Stimulated activated CD4-positive, alpha-beta T cell treated with anti-CD3 and anti-CD28 coated beads, Interleukin-2, amount 100 ng/mL, for 4 hours (primary cell): ENCODE measurements around the gene PDE10A.

Experiments used
- DNase-seq: peaks from one replicate; pipeline ENCODE4 v3.0.0-alpha.2; 2020; ENCODE audit warnings: low read depth

The PDE10A gene

DNA sequence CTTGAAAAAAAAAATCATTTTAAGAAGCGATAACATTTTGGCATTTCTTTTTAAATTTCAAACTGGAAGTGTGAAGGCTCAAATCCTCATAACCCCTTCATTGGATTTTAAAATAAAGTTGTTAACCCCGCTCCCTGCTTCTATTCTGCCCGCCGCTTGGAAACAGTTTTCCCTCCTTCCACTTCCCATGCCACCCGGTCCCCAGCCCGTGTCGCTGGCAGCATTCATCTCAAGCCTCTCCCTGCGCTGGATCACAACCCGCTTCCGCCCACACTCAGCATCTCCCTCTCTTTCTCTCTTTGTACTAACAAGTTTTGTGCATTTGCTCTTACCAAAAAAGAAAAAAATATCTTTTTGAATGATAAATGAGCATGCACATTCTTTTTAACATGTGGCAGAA is 15.4 kb upstream of the PDE10A start:
- no peak for DNase-seq

DNA sequence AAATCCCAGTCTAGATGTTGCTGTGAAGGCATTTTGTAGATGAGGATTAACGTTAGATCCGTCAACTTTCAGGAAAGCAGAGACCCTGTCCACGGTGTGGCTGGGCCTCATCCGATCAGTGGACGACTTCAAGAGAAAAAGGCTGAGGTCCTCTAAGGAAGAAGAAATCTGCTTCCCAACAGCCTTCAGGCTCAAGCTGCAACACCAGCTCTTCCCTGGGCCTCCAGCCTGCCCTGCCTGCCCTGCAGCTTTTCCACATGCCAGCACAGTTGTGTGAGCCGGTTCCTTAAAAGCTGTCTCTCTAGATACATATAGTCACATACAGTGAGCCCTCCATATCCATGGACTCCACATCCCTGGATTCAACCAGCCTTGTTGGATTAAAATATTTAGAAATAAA is 14.1 kb upstream of the PDE10A start:
- no peak for DNase-seq

DNA sequence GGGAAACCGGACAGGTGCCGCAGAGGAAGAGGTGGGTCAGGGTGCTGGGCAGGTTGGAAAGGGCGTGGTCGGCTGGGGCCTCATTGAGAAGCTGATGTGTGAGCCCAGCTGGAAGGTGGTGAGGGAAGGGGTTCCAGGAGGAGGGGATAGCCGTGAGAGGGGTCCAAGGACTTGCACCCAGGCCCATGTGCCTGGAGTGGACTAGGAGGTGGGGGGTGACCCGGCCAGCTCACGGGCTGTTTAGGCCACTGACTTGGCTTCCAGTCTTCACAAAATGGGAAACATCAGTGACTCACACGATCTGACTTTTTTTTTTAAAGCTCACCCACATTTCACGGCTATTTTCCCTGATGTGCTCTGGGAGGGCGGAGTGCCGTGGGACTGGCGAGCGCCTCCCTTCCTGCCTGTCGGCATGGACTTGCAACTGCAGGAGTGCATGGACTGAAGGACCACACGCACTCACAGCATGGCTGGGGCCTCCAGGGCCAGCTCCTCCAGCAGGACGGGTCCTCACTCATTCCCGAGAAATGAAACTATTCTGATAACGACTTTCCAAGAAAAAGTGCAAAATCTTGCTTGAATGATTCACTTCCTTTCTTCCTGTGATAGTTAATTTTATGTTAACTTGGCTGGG is 13.5 kb upstream of the PDE10A start:
- no peak for DNase-seq

DNA sequence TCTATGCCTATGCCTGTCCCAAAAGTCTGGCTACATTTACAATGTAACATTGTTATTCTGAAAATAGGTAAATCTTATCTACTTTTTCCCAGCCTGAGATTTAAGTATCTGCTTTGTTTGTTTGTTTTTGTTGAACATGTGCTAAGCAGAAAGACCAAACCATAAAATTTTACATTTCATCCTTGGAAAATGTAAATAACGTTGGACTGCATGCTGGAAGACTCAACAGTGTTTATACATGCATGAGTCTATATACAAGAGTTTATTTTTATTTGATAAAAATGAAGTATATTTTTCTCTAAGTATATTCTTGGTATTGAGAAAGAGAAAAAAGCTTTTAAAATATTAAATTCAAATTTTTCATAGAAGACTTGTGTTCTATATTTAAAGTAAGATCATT is 12.1 kb upstream of the PDE10A start:
- DNase-seq: no peak

DNA sequence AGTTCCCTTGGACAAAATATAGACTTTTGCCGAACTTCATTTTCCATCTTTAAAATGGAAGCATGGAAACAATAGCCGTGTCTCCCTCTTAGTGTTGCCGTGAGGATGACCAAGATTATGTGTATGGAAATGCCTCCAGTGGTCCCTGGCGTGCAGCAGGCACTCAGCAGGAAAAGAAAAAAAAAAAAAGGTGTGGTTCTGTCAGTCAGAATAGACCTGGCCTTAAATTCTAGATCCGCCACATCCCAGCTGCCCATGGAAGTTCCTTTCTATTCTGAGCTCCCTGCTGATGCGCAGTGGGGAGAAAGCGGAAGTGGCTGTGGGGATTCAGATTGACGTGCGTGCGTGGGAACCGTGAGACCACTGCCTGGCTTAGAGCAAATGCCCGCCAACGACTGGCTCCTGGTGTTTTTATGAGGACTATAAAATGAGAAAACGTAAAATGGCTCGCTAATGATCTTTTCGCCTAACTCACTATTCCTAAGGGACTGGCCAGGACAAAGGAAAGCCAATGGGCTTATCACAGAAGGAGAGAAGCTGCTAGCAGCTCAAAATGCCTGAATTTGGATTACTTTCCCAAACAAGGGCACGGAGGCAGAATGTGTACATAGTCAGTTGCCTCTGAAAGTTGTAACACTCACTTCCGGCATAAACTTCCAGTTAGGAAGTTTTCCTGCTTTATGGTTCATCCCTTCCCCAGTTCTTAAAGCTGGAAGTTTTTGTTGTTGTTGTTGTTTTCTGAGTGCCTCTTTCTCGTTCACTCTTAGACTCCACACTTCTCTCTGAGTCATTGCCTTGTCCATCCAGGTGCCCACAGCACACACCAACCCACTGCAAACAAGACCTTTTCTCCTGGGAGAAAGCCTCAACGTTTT is 11.4 kb upstream of the PDE10A start:
- DNase-seq: no peak

DNA sequence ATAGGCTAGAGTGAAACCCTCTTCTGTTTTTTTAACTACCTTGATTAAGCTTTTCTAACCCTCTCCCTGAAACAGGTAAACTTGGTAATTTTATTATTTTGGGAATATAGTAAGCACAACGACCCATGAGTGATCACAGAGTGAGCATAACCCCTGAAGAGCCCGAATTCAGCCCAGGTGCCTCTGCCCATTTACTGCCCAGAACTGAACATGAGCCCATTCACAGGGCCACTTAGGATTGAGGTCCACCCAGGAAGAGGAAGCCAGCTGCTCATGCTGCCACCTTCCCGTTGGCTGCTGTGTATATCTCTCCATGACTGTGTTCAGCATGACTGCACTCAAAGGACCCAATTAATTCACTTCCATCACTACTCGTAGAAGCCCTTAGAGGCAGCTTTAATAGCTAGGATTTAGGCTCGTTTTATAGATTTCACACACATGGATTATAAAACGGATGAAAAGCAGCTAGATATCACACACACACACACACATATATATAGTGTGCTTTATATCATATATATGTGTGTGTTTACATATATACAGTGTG is 8.3 kb upstream of the PDE10A start:
- DNase-seq: no peak

DNA sequence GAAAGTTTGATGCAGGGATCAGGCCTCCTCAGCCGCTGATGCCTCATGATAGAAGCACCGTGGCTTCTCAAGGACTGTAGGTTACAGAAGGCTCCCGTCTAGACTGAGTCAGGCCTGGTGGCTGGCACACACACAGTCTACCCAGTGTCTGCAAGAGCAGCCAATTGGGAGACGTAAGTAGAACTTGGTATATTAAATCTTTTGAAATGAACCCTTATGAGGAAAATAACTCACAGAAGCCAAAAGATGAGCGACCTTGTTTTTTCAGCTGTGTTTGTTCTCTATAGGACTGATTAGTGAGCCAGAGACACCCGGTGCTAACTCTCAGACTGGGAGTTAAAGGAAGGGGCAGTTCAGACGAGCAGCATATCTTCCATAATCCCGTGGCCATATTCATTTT is 5.9 kb upstream of the PDE10A start:
- DNase-seq: no peak

DNA sequence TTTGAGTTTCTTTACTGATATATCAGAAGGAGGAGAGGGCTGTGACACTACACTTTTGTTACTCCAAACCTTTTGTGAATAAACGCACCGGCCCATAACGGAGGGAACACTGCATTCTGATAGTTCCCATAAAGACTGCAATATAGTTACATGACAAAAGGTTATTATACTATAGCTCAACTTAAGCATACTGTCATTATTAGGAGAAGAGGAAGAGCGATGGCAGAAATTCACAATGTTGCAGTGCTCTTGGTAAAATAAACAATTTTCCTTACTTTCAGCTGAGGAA is 2.3 kb upstream of the PDE10A start:
- DNase-seq: no peak

DNA sequence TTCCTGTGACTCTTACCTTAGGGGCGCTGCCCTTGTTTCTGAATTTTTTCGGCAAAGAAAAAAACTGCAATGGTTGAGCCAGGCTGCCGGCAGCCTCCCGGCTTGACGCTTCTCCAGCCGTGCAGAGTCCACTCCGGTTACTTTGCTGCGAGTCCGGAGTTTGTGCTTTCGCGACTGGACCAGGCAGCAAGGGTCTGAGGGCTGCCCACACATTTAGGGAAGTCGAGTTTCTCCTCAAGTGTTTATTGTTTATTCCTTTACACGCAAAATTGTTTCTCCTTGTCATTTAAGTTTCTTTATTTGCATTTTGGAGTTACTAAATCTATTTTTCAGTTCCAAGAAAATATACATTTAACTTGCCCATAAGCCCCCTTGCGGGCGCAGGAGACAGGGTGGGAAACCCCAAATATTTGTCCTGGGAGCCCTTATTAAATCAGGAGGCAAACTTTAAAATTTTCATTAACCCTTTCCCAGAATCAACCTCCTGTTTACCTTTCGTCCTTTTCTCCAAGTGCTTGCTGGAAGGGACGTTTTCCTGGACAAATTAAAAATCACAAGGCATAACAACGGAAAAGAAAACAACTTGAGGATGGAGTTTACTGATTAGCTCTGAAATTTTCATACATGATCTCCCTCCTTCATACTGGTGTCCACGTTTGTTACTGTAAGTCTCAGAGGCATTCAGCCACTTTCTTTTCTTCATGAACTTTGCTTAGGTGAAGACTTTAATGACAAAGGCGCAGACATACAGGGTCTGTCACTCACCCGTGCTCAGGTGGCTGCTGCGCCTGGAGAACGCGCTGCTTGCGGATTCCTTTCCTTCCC is 1.7 kb upstream of the PDE10A start:
- no peak for DNase-seq

DNA sequence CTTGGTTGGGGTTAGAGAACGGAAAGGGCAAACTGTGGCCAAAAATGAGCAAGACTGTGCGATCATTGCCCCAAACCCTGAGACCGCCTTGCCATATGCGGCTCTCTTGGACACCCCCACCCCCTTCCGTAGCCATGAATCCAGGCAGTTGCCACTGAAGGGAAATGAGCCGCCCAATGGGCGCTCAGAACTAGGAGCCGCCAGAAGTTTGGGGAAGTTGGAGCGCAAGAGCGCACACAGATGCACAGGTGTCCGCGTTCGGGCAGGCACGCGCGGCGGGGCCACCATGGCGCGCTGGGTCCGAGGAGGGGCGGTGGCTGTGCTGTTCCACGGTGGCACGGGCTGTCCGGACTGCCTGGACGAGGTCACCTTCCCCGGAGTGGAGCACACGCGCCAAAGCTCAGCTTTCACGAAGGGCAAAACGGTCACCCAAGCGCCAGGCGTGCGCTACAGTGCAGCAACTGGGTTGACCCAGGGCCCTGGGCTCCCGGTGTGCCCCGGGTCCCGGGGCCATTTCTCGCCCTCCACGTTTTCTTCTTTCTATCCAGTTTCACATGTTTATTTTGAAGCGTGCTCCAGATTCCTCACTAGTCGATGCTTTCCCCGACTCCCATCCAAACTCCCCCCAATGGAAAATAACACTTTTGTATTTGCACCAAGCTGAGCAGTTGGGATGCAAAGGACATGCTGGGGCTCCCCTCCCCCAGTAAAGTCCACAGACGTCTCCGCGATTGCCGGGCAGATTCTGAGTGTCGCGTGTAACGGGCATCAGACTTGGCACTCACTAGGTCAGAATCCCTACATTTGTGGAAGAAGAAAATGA is 906 bp upstream of the PDE10A start:
- DNase-seq: no peak

DNA sequence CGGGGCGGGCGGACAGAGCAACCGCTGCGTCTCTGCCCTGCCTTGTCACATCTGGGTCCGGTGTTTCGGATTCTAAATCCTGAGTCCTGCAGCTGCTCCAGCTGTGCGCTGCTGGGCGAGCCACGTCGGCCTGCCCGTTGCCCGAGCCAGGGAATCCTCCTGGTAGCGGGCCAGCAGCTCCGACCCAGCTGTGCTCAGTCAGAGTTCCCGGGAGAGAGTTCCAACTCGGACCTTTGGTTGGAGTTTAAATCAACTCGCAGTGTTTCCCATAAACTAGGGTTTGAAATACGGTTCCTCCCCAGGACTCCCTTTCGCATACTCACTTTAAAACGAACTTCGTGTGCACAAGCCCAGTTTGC is 315 bp upstream of the PDE10A start:
- DNase-seq: no peak

DNA sequence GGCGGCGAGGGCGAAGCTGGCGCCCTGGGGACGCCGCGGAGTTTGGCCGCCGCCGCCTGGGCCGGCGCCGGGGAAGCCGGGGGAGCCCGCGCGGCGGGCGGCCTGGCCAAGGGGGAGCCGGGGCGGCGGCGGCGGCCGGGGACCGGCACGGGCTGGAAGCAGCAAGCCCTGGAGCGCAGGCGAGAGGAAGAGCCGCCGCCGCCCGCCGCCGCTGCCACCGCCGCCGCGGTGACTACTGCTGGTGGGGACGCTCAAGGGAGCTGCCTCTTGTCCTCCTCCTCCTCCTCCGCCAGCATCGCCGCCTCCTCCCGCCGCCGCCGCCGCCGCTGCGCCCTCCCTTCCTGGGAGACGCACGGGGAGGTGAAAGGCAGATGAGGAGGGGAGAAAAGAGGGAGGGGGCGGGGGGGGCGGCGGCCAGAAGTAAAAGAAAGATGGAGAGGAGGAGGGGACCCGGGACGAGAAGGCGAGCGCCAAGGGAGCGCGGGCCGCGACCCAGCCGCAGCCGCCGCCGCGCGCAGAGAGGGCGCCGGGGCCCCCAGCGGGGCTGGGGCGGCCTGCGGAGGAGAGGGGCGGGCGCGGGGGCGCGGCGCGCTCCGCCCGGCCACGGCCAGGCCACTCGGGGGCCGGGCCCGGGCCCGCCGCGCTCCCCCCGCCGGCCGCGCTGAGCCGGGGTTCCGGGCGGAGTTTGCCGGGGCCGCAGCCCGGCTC is 846 bp downstream of the PDE10A start:
- DNase-seq: no peak

DNA sequence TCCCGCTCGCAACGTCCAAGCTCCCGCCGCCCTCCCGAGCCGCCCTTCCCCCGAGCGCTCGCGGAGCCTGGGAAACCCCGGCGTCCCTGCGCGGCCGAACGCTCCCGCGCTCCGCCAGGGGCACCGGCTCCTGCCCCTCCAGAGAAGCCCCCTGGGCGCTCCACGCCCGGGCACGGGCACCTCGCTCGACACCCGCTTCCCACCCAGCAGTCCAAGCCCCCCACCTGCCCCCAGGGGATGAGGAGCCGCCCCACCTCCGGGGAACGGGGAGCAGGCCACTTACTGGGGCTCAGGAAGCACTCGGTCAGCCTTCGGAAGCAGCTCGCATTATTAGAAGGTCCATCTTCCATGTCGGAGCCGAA is 1.4 kb downstream of the PDE10A start:
- DNase-seq: no peak

DNA sequence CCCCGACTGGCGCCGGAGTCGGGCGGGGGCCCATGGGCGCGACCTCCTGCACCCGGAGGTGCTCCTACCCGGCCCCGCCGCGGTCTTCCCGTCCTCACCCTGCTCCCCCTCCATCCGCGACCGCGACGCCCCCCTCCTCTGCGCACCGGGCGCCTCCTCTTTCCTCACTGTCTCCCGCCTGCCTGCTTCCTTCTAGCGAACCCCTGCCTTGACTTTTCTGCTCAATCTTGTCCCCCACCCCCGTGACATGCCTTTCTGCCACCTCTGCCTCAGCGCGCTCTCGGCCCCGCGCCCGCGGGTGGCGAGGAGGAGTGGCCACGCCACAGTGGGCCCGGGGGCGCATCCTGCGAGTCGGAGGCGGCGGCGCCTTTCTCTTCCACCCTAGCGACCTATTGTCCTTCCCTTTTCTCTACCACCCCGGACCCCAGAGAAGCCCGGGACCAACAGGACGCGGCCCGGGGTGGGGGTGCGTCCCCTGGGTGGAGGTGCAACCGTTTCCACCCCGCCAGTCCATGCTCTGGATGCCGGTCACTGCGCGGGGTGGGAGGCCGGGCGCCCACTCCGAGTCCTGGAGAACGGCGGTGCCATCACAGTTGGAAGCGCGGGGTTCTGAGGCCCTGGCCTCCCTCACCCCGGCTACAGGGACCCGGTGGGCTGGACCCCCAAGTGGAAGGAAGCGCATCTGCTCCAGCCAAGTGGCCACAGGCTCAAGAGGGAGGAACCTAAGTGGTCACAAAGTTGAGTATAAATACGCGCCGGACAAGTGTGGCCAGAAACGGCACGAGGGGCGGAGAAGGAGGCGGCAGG is 2.0 kb downstream of the PDE10A start:
- no peak for DNase-seq

DNA sequence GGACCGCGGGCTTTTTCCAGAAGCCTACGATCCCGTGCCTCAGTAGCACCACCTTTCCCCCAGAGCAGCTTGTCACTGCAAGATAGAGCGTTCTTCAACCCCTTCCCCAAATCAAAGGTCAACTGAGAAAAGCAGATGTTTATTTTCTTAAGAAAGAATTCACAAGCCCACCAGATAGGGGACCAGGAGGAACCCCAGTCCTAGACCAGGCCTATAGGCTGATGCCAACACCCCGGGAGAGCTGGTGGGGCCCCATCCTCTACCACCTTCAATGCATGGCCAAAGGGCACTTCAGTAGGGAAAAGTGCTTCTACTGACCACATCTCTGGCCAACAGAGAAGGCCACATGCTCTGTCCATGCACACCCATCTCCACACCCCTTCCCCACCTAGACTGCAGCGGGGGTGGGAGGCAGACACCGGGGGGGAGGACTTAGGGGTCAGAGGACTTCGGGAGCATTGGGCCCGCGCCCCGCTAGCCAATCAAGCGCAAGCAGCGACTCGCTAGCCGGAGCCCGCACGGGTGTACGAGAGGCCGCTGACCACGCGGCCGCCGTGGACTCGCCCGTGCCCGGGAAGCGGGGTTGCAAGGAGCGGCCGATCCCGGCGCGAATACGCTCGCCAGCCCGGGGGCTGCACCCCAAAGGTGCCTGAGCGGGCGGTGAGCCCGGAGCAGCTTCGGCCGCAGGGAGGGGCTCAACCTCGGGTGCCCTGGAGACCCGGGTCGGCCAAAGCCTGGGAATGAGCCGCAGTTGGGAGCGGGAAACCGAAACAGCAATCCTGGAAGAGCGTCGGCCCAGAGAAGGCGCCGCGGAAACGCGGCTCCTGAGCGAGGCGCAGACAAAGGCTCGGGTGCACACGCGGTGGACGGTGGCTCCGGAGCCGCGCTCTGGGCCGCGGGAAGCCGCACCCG is 2.8 kb downstream of the PDE10A start:
- DNase-seq: no peak

DNA sequence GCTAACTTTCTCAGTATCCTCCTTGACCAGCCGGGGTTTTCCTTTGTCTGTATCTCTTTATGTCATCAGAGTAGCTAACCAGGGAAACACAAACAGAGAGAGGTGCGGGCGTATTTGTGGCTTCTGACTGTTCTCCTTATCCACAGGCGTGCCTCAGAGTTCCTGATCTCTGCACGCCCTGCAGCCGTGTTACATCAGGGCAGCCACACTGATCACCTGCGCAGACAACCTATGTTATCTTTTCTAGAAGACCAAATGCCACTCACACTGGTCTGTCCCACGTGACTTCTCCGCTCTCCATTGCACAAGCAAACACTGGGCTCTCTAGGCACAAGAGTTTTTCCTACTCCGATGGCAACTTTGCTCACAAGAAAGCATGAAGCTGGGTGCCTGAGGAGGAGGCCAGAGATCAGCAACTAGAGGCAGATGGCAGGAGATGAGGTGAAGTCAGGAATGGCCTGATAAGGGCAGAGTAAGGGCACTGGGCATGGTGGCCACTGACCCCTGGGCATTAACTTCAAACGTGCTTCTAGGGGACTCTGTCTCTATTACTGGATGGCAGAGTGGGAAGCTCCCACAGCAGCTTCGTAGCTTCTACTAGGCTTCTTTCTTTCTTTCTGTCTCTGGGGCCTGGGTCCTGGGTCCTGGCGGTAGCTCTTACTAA is 4.5 kb downstream of the PDE10A start:
- no peak for DNase-seq

DNA sequence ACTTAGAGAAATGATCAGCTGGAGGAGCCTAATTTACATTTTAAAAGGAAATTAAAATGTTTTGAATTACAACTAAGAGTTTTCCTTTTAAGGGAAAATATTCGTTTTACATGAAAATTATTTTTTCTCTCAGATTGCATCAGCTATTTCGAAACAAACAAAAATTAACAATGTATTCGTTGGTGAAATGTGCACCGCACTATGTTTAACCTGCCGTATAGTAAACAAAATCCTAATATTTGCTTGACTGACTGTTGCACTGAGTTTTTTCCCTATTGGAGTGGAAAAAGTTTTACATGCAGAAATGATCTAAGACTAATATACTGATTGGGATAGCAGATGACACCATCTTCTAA is 5.7 kb downstream of the PDE10A start:
- no peak for DNase-seq

DNA sequence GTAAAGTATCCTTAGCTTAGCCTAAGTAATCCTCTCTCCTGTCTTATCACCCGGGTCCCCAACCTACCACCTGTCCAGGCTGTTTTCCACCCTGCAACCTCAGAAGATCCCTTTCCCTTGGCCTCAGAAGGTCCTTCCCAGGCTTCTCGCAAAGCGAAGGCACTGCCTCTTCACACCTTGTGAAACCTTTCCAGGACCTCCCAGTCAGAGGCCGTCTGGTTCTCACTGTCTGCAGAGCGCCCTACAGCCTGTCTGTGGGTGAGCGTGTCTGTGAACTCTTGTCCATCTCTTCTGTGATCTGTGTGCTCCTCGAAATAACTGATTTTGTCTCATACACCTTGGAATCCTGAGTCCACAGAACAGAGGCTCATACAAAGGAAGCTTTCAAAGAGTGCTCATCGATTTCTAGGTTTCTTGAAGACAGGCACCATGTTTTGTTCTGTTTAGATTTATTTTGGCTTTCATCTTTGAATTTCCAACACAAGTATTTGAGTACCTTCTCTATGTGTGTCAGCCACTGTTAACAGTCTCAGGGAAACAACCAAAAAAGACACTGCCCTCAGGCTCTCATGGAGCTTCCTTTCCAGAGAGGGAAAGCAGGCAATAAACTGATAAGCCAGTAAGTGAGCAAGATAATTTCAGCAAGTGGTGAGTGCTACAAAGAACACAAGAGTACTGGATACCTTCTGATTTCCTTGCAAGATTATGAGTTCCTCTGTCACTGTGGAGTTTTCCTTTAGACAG is 6.3 kb downstream of the PDE10A start:
- no peak for DNase-seq
